Neural cell (in vitro differentiated cells): ENCODE results near the gene PDE4A.

ENCODE experiments used
- EP300 ChIP-seq: fragments of 450-650 bp; conservative IDR thresholded peaks from 2 replicates; pipeline ENCODE4 v1.6.1; 2014; ENCODE audit warnings: antibody characterized with exemption, mild to moderate bottlenecking, moderate library complexity; ENCODE audit not compliant: poor library complexity, severe bottlenecking
- EZH2 ChIP-seq: fragments of 200-600, 300-800 bp; shearing (Covaris generic), sonication (generic); IDR thresholded peaks from 2 replicates; pipeline ENCODE4 v1.6.1; 2014; ENCODE audit warnings: antibody characterized with exemption, low read length, borderline replicate concordance, mild to moderate bottlenecking; ENCODE audit not compliant: insufficient read depth, poor library complexity, severe bottlenecking
- MXI1 ChIP-seq: fragments of 450-650 bp; conservative IDR thresholded peaks from 2 replicates; pipeline ENCODE4 v1.6.1; 2014; ENCODE audit warnings: antibody characterized with exemption, mild to moderate bottlenecking; ENCODE audit not compliant: poor library complexity, severe bottlenecking
- POLR2AphosphoS5 ChIP-seq: IDR thresholded peaks from 2 replicates; pipeline ENCODE4 v1.6.1; 2012
- RAD21 ChIP-seq: fragments of 450-650 bp; conservative IDR thresholded peaks from 2 replicates; pipeline ENCODE4 v1.6.1; 2014; ENCODE audit warnings: antibody characterized with exemption, mild to moderate bottlenecking, moderate library complexity
- REST ChIP-seq: IDR thresholded peaks from 2 replicates; pipeline ENCODE4 v1.6.1; 2012; ENCODE audit warnings: borderline replicate concordance
- SMC3 ChIP-seq: fragments of 450-650 bp; conservative IDR thresholded peaks from 2 replicates; pipeline ENCODE4 v1.6.1; 2014; ENCODE audit warnings: antibody characterized with exemption, mild to moderate bottlenecking, moderate library complexity; ENCODE audit not compliant: poor library complexity
- TAF1 ChIP-seq: IDR thresholded peaks from 2 replicates; pipeline ENCODE4 v1.6.1; 2012; ENCODE audit warnings: low read depth
- TF ChIP-seq, protein P1 (sequence below): fragments of 450-650 bp; IDR thresholded peaks from 2 replicates; pipeline ENCODE4 v1.5.1; 2014; ENCODE audit warnings: antibody characterized with exemption, mild to moderate bottlenecking, moderate library complexity; ENCODE audit not compliant: poor library complexity, severe bottlenecking

DNA sequence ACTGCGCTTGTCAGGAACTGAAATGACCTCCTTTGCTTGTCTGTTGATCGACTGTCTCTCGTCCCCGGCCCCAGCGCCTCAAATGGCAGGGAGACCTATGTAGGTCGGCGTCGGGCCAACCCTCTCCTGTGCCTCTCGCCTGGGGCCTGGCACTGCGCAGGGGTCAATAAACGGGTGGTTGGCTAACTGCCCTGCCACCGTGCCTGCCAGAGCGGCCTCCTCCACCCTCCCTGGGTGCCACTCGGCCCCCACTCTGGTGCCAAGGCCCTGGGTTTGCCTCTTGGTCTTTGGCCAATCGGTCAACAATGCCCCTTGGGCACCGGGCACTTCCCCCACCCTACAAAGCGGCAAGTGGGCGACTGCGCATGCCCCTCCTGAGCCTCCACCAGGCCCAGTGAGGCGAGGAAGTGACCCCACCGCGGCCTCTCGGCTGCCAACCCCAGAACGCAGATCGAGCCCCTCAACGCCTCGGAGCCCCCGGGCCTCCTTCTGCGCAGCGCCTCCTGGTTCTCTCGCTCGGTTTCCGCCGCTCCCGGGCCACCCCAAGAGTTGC is 81.7 kb downstream of the PDE4A start:
- TF ChIP-seq, protein P1, sequence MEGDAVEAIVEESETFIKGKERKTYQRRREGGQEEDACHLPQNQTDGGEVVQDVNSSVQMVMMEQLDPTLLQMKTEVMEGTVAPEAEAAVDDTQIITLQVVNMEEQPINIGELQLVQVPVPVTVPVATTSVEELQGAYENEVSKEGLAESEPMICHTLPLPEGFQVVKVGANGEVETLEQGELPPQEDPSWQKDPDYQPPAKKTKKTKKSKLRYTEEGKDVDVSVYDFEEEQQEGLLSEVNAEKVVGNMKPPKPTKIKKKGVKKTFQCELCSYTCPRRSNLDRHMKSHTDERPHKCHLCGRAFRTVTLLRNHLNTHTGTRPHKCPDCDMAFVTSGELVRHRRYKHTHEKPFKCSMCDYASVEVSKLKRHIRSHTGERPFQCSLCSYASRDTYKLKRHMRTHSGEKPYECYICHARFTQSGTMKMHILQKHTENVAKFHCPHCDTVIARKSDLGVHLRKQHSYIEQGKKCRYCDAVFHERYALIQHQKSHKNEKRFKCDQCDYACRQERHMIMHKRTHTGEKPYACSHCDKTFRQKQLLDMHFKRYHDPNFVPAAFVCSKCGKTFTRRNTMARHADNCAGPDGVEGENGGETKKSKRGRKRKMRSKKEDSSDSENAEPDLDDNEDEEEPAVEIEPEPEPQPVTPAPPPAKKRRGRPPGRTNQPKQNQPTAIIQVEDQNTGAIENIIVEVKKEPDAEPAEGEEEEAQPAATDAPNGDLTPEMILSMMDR: no peak
- TF ChIP-seq EP300 (no peak), MXI1 (no peak), POLR2AphosphoS5 (no peak), TAF1 (no peak), SMC3 (no peak), REST (no peak), RAD21 (no peak), EZH2 (no peak)
